ENCODE data around the gene INO80.

DNA sequence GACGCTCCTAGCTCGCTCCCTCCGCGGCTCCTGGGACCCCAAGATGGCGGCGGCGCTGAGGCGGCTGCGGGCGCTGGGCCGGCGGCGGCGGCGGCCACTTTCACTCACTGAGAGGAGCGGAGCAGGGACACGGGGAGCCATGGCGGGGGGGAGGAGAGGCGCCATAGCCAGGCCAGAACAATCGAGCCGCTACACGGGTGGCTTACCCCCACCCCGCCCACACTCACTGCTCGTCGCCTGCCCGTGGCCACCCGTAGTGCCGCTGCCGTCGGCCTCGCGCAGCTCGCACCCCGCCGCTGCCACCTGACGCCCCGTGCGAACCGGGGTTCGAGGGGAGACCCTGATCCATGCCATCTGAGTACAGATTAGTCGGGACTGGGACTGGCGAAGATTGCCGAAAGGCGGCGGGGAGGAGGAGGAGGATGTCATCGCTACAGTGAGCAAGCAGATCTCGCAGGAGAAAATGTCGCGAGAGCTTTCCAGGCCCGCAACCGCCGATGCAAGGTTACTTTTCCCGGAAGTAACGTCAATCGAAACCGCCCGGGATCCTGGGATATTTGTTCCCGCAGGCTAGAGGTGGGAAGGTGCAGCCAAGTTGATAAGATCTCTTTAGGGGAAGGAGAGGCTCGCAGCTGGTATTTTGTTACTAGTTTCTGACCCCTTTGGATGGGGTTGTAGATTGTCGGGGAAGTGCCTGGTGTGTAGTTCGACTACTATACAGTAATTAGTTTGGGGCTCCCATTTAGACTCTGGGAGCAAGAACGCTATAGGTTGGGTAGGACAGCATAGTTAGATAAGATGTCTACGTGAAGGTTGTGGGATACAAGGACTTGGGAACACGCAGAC, at the start of gene INO80:
- TF ChIP-seq POLR2AphosphoS5 (IDR thresholded peaks at IDR 0.05) (peak; percentile 94), POLR2A (IDR thresholded peaks at IDR 0.05) (peak; percentile 14)
- TF ChIP-seq, protein P1, sequence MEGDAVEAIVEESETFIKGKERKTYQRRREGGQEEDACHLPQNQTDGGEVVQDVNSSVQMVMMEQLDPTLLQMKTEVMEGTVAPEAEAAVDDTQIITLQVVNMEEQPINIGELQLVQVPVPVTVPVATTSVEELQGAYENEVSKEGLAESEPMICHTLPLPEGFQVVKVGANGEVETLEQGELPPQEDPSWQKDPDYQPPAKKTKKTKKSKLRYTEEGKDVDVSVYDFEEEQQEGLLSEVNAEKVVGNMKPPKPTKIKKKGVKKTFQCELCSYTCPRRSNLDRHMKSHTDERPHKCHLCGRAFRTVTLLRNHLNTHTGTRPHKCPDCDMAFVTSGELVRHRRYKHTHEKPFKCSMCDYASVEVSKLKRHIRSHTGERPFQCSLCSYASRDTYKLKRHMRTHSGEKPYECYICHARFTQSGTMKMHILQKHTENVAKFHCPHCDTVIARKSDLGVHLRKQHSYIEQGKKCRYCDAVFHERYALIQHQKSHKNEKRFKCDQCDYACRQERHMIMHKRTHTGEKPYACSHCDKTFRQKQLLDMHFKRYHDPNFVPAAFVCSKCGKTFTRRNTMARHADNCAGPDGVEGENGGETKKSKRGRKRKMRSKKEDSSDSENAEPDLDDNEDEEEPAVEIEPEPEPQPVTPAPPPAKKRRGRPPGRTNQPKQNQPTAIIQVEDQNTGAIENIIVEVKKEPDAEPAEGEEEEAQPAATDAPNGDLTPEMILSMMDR (IDR thresholded peaks at IDR 0.05) = peak in 1 of 4 experiments; percentile 17

Measured in prostate gland (tissue), 2 donors.